Tibial artery (tissue), 4 donors: Measurements from ENCODE around the gene TBCC.

Source experiments
- DNase-seq, 2 donors: peaks; one replicate each; pipeline ENCODE4 v3.0.0-alpha.2; 2019
- H3K27ac ChIP-seq, 2 donors: fragments of 200-600 bp; sonication (generic) in 1 of 2; 1 replicate in 1 of 2; 2 replicates in 1 of 2; pipeline ENCODE4 v1.5.1; 2018 to 2019; ENCODE audit warnings: mild to moderate bottlenecking in 1 of 2
- H3K27me3 ChIP-seq, 2 donors: fragments of 200-600 bp; sonication (generic) in 1 of 2; one replicate each; pipeline versions ENCODE4 v1.5.1 to v1.6.0; 2016 to 2019
- H3K36me3 ChIP-seq, 3 donors: fragments of 200-600 bp; sonication (generic) in 2 of 3; one replicate each; pipeline ENCODE4 v1.5.1; 2016 to 2019; ENCODE audit warnings: mild to moderate bottlenecking in 2 of 3
- H3K4me1 ChIP-seq, 4 donors: fragments of 200-600 bp; sonication (generic) in 2 of 4; 1 replicate in 3 of 4; 2 replicates in 1 of 4; pipeline ENCODE4 v1.5.1; 2016 to 2019
- H3K4me3 ChIP-seq, 2 donors: fragments of 200-600 bp; sonication (generic) in 1 of 2; 1 replicate in 1 of 2; 2 replicates in 1 of 2; pipeline ENCODE4 v1.5.1; 2018 to 2019; ENCODE audit warnings: mild to moderate bottlenecking in 2 of 2
- H3K9me3 ChIP-seq, 3 donors: fragments of 200-600 bp; sonication (generic) in 1 of 3; one replicate each; pipeline ENCODE4 v1.5.1; 2016 to 2019
- intact Hi-C: fragments of 100-400 bp; cut with DNase I; formaldehyde crosslinking; loops from one replicate; pipeline ENCODE4 v1.15.0; 2023; ENCODE audit warnings: low total_unique reads
- TF ChIP-seq, protein P1 (sequence below), 2 experiments: fragments of 200-600 bp in 1 of 2; fragments of 450-650 bp in 1 of 2; IDR thresholded peaks; one replicate each; pipeline ENCODE4 v1.5.1; 2017 to 2019; ENCODE audit warnings: antibody characterized with exemption in 2 of 2, mild to moderate bottlenecking in 1 of 2, moderate library complexity in 1 of 2

TBCC gene

DNA sequence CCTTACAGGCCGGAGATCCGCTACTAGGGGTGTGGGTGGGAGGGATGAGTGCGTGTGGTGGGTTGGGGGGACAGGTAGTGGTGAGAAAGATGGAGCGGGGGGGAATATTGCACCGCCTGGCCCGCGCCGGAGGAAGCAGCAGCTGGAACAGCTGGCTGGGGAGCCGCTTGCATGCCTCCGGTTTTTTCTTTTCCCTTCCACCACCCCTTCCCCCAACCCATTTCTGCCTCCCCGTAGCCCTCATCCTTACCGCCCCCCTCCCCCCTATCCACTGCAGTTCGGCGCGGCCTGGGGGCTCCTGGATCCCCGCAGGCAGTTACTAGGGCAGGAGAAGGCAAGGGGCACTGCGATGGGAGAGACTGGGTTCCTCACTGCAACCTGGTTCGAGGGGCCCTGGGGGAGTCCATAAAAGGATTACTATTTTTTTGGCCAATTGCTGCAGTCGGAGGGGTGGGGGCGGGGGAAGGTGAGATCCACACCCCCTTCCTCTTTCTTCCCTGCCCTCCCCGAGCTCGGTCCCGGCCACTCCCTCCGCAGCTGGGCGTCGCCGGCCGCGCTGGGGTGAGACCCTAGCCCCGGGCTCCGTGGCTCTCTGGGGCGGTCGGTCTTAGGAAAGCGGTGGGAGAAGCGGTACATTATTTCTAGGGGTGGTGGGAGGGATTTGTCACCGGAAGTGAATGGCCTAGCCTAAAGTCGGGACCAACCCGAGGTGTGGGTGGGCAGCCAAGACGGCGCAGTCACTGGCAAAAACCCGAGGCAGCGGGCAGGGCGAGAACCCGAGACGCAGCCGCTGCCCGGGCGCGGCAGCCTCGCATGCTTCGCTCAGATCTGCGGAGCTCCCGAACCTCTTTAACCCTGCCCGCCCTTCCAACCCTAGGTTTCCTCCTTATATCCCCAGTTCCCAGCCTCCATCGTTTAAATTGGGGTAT lies 824 bp upstream of the TBCC start:
- H3K36me3 ChIP-seq: no peaks in the 10 kb centered on the region
- TF ChIP-seq, protein P1, sequence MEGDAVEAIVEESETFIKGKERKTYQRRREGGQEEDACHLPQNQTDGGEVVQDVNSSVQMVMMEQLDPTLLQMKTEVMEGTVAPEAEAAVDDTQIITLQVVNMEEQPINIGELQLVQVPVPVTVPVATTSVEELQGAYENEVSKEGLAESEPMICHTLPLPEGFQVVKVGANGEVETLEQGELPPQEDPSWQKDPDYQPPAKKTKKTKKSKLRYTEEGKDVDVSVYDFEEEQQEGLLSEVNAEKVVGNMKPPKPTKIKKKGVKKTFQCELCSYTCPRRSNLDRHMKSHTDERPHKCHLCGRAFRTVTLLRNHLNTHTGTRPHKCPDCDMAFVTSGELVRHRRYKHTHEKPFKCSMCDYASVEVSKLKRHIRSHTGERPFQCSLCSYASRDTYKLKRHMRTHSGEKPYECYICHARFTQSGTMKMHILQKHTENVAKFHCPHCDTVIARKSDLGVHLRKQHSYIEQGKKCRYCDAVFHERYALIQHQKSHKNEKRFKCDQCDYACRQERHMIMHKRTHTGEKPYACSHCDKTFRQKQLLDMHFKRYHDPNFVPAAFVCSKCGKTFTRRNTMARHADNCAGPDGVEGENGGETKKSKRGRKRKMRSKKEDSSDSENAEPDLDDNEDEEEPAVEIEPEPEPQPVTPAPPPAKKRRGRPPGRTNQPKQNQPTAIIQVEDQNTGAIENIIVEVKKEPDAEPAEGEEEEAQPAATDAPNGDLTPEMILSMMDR (IDR thresholded peaks at IDR 0.05): no peak
- H3K27ac ChIP-seq: peak overlapping the region; percentile 90 to 91
- H3K9me3 ChIP-seq: no peaks in the 10 kb centered on the region
- DNase-seq: peak; percentile 85 to 94
- intact Hi-C loops: loop anchor here (2.0 to 5.0 kb wide), 2 partner anchors 36 to 184 kb away; partner anchors contain the start of genes BICRAL and UBR2
- H3K4me3 ChIP-seq: peak overlapping the region; percentile 80 to 98
- no peaks in the 10 kb centered on the region for H3K27me3 ChIP-seq
- peaks cover 0 to 37% (median 24%) of the 10 kb centered on the region in 4 donors for H3K4me1 ChIP-seq

DNA sequence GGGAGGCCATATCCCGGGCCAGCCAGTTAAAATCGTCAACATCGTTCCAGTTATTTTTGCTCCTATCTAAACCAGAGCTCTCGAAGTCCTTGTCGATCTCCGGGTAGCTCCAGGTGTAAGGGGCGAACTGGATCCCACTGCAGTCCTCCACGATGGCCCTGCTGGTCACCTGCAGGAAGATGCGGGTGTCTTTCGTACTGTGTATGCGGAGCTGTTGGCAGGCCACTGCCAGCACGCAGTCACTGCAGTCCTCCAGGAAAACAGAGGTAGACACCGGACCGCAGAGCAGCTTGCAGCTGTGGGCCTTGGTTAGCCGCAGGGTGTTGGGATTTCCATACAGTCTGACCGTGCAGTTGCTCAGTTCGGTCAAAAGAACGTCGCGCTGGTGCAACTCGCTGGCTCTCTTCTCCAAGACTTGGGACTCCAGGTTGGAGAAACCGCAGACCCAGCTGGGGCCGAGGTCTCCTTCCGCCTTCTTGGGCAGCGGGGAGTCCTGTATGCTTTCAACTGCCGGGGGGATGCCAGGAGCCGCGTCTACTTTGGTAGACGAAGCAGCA lies 742 bp downstream of the TBCC start:
- peak overlapping the region; percentile 90 to 91 for H3K27ac ChIP-seq
- DNase-seq: peak in 1 of 2 donors; percentile 72
- intact Hi-C loops: loop anchor here (5.0 kb wide), 1 partner anchor 183 kb away; the partner anchor contains the start of gene UBR2

DNA sequence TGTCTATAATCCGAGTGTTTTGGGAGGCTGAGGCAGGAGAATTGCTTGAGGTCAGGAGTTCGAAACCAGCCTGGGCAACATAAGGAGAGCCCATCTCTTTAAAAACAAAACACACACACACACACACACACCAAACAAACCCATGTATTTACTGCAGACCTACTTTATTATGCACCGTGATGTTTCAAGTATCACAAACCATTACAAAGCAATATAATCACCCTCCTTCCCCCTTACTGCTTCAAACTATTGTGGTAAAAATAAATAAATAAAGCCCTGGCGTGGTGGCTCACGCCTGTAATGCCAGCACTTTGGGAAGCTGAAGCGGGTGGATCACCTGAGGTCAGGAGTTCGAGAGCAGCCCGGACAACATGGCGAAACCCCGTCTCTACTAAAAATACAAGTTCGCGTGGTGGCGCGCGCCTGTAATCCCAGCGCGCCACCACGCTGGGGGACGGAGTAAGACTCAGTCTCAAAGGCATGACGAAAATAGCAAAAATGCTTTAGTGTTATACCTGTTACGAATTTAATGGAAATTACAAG lies 1.5 kb downstream of the TBCC start:
- TF ChIP-seq, protein P1 (IDR thresholded peaks at IDR 0.05): no peak
- Histone ChIP-seq H3K27me3 (no peaks in the 10 kb centered on the region), H3K36me3 (no peaks in the 10 kb centered on the region), H3K9me3 (no peaks in the 10 kb centered on the region), H3K27ac (peak overlapping the region; percentile 90 to 91), H3K4me3 (peak overlapping the region; percentile 80 to 98), H3K4me1 (peaks cover 0 to 37% (median 24%) of the 10 kb centered on the region in 4 donors)
- intact Hi-C loops: no loop called here
- peak in 1 of 2 donors; percentile 41 for DNase-seq

More for the DNA sequence above, 742 bp downstream of the TBCC start:
- Histone ChIP-seq H3K9me3 (no peaks in the 10 kb centered on the region), H3K4me1 (peaks cover 0 to 37% (median 24%) of the 10 kb centered on the region in 4 donors), H3K27me3 (no peaks in the 10 kb centered on the region), H3K4me3 (peak overlapping the region; percentile 80 to 98), H3K36me3 (no peaks in the 10 kb centered on the region)
- TF ChIP-seq, protein P1 (IDR thresholded peaks at IDR 0.05): no peak

DNA sequence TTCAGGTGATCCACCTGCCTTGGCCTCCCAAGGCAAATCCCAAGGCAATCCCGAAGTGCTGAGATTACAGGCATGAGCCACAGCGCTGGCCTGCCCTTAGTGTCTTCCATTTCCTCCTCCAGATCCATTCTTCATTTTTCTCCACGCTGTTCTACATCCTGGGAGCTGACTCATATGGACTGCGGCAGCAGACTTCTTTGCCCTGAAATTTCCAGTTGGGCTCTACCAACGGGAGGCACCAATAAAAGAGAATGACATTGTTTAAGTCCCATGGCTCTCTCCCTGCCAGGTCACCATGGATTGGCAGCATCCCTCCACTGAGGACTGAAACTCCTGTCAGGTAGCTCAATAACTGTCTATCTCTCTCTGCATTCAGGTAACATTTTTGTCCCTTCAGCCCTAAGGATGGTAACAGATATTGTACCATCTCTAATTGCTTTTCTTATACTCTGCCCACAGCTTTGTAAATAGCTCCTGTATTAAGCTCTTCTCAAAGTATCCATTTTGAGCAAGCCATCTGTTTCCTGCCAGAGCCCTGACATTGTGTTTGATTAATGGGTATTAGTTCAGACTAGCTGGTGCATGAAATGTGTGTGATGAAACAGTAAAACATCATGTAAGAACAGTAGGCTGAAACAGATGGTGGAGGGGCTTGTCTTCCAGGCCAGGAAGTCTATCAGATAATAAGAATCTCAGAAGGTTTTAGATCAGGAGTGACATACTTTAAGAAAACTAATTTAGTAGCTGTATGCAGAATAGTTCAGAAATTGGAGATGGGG lies 3.6 kb downstream of the TBCC start:
- no peak for DNase-seq
- no peak overlapping the region for H3K27ac ChIP-seq
- H3K4me3 ChIP-seq: no peak overlapping the region
- TF ChIP-seq, protein P1 (IDR thresholded peaks at IDR 0.05): no peak
- intact Hi-C loops: no loop called here
- peaks cover 0 to 20% (median 14%) of the 10 kb centered on the region in 4 donors for H3K4me1 ChIP-seq
- no peaks in the 10 kb centered on the region for H3K36me3 ChIP-seq
- no peaks in the 10 kb centered on the region for H3K27me3 ChIP-seq
- no peaks in the 10 kb centered on the region for H3K9me3 ChIP-seq

DNA sequence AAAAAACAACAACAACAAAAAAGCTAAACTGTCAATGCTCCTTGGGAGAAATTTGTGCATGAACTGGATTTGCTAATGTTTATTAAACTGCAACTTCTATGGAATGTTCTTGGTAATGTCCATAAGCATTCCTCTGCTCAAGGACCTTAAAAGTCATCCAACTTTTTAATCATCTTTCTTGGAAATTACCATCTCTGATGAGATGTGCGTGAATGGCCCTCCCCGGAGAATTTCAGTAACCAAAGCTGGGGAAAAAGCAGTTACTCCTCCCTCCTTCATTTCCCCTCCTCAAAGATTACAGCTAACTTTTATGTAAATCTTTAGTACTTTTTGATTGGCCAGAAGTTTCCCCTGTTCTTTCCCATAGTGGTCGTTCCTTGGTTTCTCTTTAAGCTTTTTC lies 5.2 kb downstream of the TBCC start:
- Histone ChIP-seq H3K36me3 (no peaks in the 10 kb centered on the region), H3K4me1 (peaks cover 0 to 20% (median 14%) of the 10 kb centered on the region in 4 donors), H3K4me3 (no peak overlapping the region), H3K9me3 (no peaks in the 10 kb centered on the region), H3K27me3 (peaks cover 0 to 7% of the 10 kb centered on the region in 2 donors), H3K27ac (no peak overlapping the region)
- DNase-seq: no peak
- intact Hi-C loops: no loop called here
- TF ChIP-seq, protein P1 (IDR thresholded peaks at IDR 0.05): no peak
